Body of pancreas (tissue), 4 donors: ENCODE results near the gene HENMT1.

Experiments
- CTCF ChIP-seq, 7 experiments: fragments of 450-650 bp in 4 of 7; fragments of 200-600 bp in 3 of 7; sonication (generic) in 3 of 7; IDR thresholded peaks; one replicate each; pipeline ENCODE4 v1.5.1; 2016 to 2019; ENCODE audit warnings: antibody characterized with exemption in 7 of 7
- POLR2A ChIP-seq, 3 donors: fragments of 450-650 bp; IDR thresholded peaks; one replicate each; pipeline ENCODE4 v1.6.1; 2016; ENCODE audit warnings: antibody characterized with exemption in 3 of 3, mild to moderate bottlenecking in 2 of 3

GRCh38 chr1:108615544-108615943 lies 45.3 kb downstream of the HENMT1 start:
- TF ChIP-seq POLR2A (IDR thresholded peaks at IDR 0.05) (no peak), CTCF (IDR thresholded peaks at IDR 0.05) (no peak)
